ENCODE results near the gene KCTD14. TPM values are rescaled to one million over a fixed set of nuclear protein-coding genes. Genes with fewer than 3 reads are reported as not detected.

The KCTD14 gene
- 1.6 and 3.6 TPM in 2 replicates for total RNA-seq (2014; rRNA removed)
- Bru-seq, nascent RNA, result percentile 37 among the genes with signal in this experiment
- percentile 73 among the genes with signal in this experiment for BruChase-seq, experiment 1, labeled RNA remaining after a 6-hour chase
- BruChase-seq, experiment 2, labeled RNA remaining after a 2-hour chase, result percentile 71 among the genes with signal in this experiment
- long read RNA-seq, partial matches to known transcripts, result 0 of 3 reads
- long read RNA-seq, other reads (novel, unspliced or antisense), result 0 of 3 reads

- no peak within 1 kb of the TSS for H3K27ac ChIP-seq (ENCODE audit: low read length)
- peaks cover 15% of the 10 kb centered on the region for H3K4me1 ChIP-seq (ENCODE audit: insufficient read depth, low read length)
- no peaks in the 10 kb centered on the region for H3K9me2 ChIP-seq (replicated peaks; ENCODE audit: low read length)
- no peaks in the 10 kb centered on the region for H4K20me1 ChIP-seq (ENCODE audit: low read length)
- POLR2A ChIA-PET (ENCODE audit: unreplicated experiment), result no interaction called here
- peak within 1 kb of the TSS; percentile 36 for H3K4me2 ChIP-seq (ENCODE audit: low read length)
- TSS peak; percentile 12 for BruUV-seq (replicated peaks)
- H3K27me3 ChIP-seq (ENCODE audit: low read length), result no peaks in the 10 kb centered on the region
- CTCF ChIA-PET, result no interaction called here
- intact Hi-C loops (cut with micrococcal nuclease), result no loop called here
- no peak for TF ChIP-seq CTCF (conservative IDR thresholded peaks at IDR 0.05; ENCODE audit: low read depth, low read length)
- no peak for TF ChIP-seq EZH2phosphoT487 (IDR thresholded peaks at IDR 0.05; ENCODE audit: borderline replicate concordance, low read length)
- no peak for TF ChIP-seq EZH2 (IDR thresholded peaks at IDR 0.05; ENCODE audit: low read length, unreplicated experiment)
- no peaks in the 10 kb centered on the region for H3K79me2 ChIP-seq (ENCODE audit: low read length)
- no peaks in the 10 kb centered on the region for H3F3A ChIP-seq (ENCODE audit: low read length, unreplicated experiment)
- no peaks in the 10 kb centered on the region for H3K36me3 ChIP-seq (ENCODE audit: low read depth, low read length)
- H3K9me3 ChIP-seq (ENCODE audit: low read length), result no peaks in the 10 kb centered on the region
- peak within 1 kb of the TSS; percentile 55 for H2AFZ ChIP-seq (ENCODE audit: low read length)
- ATAC-seq (peak; percentile 52), DNase-seq (no peak)
- peak within 1 kb of the TSS; percentile 19; the same call in 1 of the 2 replicates for H3K4me3 ChIP-seq (ENCODE audit: low read length)
- no peak within 1 kb of the TSS for H3K9ac ChIP-seq (ENCODE audit: low read length)
These were observed at the start of gene KCTD14 for GRCh38 chr11:78022397-78023396. TSS of gene KCTD14 (minus strand) at chr11:78023276. CDS start at chr11:78023249, 27 bp downstream.

- TF ChIP-seq EZH2 (IDR thresholded peaks at IDR 0.05; ENCODE audit: low read length, unreplicated experiment) (no peak), CTCF (conservative IDR thresholded peaks at IDR 0.05; ENCODE audit: low read depth, low read length) (no peak), EZH2phosphoT487 (IDR thresholded peaks at IDR 0.05; ENCODE audit: borderline replicate concordance, low read length) (no peak)
- no peak for DNase-seq
- H3K27me3 ChIP-seq (ENCODE audit: low read length), result no peaks in the 10 kb centered on the region
- CTCF ChIA-PET, result no interaction called here
- peaks cover 64% of the 10 kb centered on the region for H3K79me2 ChIP-seq (ENCODE audit: low read length)
- peaks cover 47% of the 10 kb centered on the region for H3K36me3 ChIP-seq (ENCODE audit: low read depth, low read length)
- peaks cover 23% of the 10 kb centered on the region for H3K4me1 ChIP-seq (ENCODE audit: insufficient read depth, low read length)
- H3K9me3 ChIP-seq (ENCODE audit: low read length), result no peaks in the 10 kb centered on the region
- no peaks in the 10 kb centered on the region for H3F3A ChIP-seq (ENCODE audit: low read length, unreplicated experiment)
- no peak for ATAC-seq
- H3K4me2 ChIP-seq (ENCODE audit: low read length), result no peak overlapping the region
- peaks cover 23% of the 10 kb centered on the region for H4K20me1 ChIP-seq (ENCODE audit: low read length)
- no peak overlapping the region for H3K9ac ChIP-seq (ENCODE audit: low read length)
- BruUV-seq (replicated peaks), result no TSS peak
- no peak overlapping the region for H3K4me3 ChIP-seq (ENCODE audit: low read length)
- H3K27ac ChIP-seq (ENCODE audit: low read length), result no peak overlapping the region
- H3K9me2 ChIP-seq (replicated peaks; ENCODE audit: low read length), result no peaks in the 10 kb centered on the region
- H2AFZ ChIP-seq (ENCODE audit: low read length), result no peak overlapping the region
- POLR2A ChIA-PET (ENCODE audit: unreplicated experiment), result no interaction called here
- intact Hi-C loops (cut with micrococcal nuclease), result no loop called here
These were observed 49.4 kb upstream of the KCTD14 start for GRCh38 chr11:78072455-78072854.

Measured in PC-3 (cell line).